Measurements from ENCODE around the gene KRT6B. TPM values are rescaled to one million over a fixed set of nuclear protein-coding genes. Genes with fewer than 3 reads are reported as not detected.
A peak's percentile ranks its signal among the peaks of the same experiment; 100 is the strongest.
"Not testable (repeated sequence)": the region's sequence is repeated elsewhere in the genome, so short reads cannot be mapped to it uniquely, and the experiment has no call there.

The KRT6B gene
- total RNA-seq (2014; rRNA removed; shearing (Covaris generic)) = not detected in 2 replicates

- no peak for DNase-seq
- H3K4me3 ChIP-seq (ENCODE audit: insufficient read depth, low read depth, low read length) = no peak within 1 kb of the TSS
- no peaks in the 10 kb centered on the region for H3K36me3 ChIP-seq (replicated peaks; ENCODE audit: control insufficient read depth, insufficient read depth, low read length)
- H3K27me3 ChIP-seq (ENCODE audit: control insufficient read depth, insufficient read depth, low read length) = no peaks in the 10 kb centered on the region
These were observed at the start of gene KRT6B for GRCh38 chr12:52452101-52452500. Gene KRT6B (minus strand): TSS chr12:52452146. CDS start chr12:52452078, 68 bp downstream.

- H3K27me3 ChIP-seq (ENCODE audit: control insufficient read depth, insufficient read depth, low read length) = no peaks in the 10 kb centered on the region
- H3K36me3 ChIP-seq (replicated peaks; ENCODE audit: control insufficient read depth, insufficient read depth, low read length) = no peaks in the 10 kb centered on the region
- no peak for DNase-seq
- H3K4me3 ChIP-seq (ENCODE audit: insufficient read depth, low read depth, low read length) = no peak overlapping the region
These were observed 49.5 kb upstream of the KRT6B start for GRCh38 chr12:52501490-52501889.

DNA sequence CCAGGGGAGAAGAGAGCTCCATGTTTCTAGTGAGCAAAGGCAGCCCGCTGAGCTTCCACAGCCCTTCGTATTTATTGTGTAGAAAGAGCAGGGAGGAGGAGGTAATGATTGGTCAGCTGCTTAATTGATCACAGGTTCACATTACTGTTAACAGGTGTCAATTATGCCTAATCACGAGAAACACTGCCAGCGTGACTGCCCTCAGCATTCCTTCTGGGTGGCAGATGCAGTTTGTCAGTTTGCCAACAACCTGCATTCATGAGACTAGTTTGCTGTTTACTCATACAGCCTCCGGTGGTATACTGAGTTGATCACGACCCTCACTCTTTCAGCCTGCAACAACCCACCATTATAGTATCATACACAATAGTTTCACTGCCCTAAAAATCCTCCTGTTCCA is 48.6 kb upstream of the KRT6B start:
- H3K27me3 ChIP-seq (ENCODE audit: control insufficient read depth, insufficient read depth, low read length); H3K4me3 ChIP-seq (ENCODE audit: insufficient read depth, low read depth, low read length); DNase-seq: not testable (repeated sequence)

GRCh38 chr12:52499806-52500560 is 48.0 kb upstream of the KRT6B start:
- DNase-seq = no peak
- no peaks in the 10 kb centered on the region for H3K27me3 ChIP-seq (ENCODE audit: control insufficient read depth, insufficient read depth, low read length)
- no peaks in the 10 kb centered on the region for H3K36me3 ChIP-seq (replicated peaks; ENCODE audit: control insufficient read depth, insufficient read depth, low read length)
- no peak overlapping the region for H3K4me3 ChIP-seq (ENCODE audit: insufficient read depth, low read depth, low read length)

More for the DNA sequence above, 48.6 kb upstream of the KRT6B start:
- H3K36me3 ChIP-seq (replicated peaks; ENCODE audit: control insufficient read depth, insufficient read depth, low read length) = not testable (repeated sequence)

GRCh38 chr12:52498946-52499345 is 47.0 kb upstream of the KRT6B start:
- H3K27me3 ChIP-seq (ENCODE audit: control insufficient read depth, insufficient read depth, low read length) = no peaks in the 10 kb centered on the region
- no peaks in the 10 kb centered on the region for H3K36me3 ChIP-seq (replicated peaks; ENCODE audit: control insufficient read depth, insufficient read depth, low read length)
- no peak overlapping the region for H3K4me3 ChIP-seq (ENCODE audit: insufficient read depth, low read depth, low read length)
- DNase-seq = no peak

DNA sequence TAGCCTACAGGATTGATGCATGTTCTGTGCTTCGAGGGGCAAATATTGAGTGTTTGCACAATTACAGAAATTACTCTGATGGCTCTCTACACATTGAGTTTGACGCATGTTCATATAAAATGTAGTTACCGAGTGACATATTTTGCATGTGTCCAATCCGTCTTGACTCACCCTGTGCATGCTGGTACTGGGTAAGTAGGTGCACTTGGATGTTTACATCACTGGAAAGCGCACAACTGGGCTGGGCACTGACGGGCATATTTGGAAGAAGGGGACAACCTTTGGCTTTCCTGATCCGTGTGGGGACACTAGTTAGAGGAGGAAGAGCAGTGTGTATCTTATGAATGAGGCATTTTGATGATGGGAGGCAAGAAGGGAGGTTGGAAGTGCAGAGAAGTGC is 46.0 kb upstream of the KRT6B start:
- no peaks in the 10 kb centered on the region for H3K36me3 ChIP-seq (replicated peaks; ENCODE audit: control insufficient read depth, insufficient read depth, low read length)
- H3K4me3 ChIP-seq (ENCODE audit: insufficient read depth, low read depth, low read length) = no peak overlapping the region
- H3K27me3 ChIP-seq (ENCODE audit: control insufficient read depth, insufficient read depth, low read length) = no peaks in the 10 kb centered on the region
- no peak for DNase-seq

- peak; percentile 56 for DNase-seq
- no peak overlapping the region for H3K4me3 ChIP-seq (ENCODE audit: insufficient read depth, low read depth, low read length)
- H3K27me3 ChIP-seq (ENCODE audit: control insufficient read depth, insufficient read depth, low read length) = no peaks in the 10 kb centered on the region
- no peaks in the 10 kb centered on the region for H3K36me3 ChIP-seq (replicated peaks; ENCODE audit: control insufficient read depth, insufficient read depth, low read length)
These were observed 44.7 kb upstream of the KRT6B start for GRCh38 chr12:52496590-52497071.

GRCh38 chr12:52496054-52496453 is 44.1 kb upstream of the KRT6B start:
- DNase-seq = peak; percentile 12
- no peaks in the 10 kb centered on the region for H3K36me3 ChIP-seq (replicated peaks; ENCODE audit: control insufficient read depth, insufficient read depth, low read length)
- no peaks in the 10 kb centered on the region for H3K27me3 ChIP-seq (ENCODE audit: control insufficient read depth, insufficient read depth, low read length)
- H3K4me3 ChIP-seq (ENCODE audit: insufficient read depth, low read depth, low read length) = no peak overlapping the region

DNA sequence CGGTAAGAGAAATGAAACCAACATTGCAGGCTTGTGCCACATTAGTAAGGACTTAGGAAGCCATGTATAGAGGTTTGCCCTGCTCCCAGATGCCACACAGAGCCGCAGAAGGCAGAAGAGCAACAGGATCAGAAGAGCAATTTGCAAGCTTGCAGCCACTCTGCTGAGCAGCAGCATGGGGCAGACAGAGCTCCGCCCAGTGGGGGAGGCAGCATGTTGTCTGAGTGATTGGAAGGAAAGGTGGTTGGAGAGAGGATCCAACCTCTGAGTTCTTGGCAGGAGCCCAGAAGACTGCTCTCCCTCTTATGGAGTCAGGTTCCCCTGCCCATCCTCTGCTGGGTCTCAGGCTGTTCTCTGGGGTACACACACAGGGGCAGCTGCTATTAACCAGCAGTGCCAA is 43.4 kb upstream of the KRT6B start:
- peak; percentile 61 for DNase-seq
- no peak overlapping the region for H3K4me3 ChIP-seq (ENCODE audit: insufficient read depth, low read depth, low read length)
- H3K27me3 ChIP-seq (ENCODE audit: control insufficient read depth, insufficient read depth, low read length) = no peaks in the 10 kb centered on the region
- no peaks in the 10 kb centered on the region for H3K36me3 ChIP-seq (replicated peaks; ENCODE audit: control insufficient read depth, insufficient read depth, low read length)

- no peak for DNase-seq
These were observed 42.6 kb upstream of the KRT6B start for GRCh38 chr12:52494518-52494917.

GRCh38 chr12:52494100-52494499 is 42.2 kb upstream of the KRT6B start:
- no peak for DNase-seq
- no peaks in the 10 kb centered on the region for H3K36me3 ChIP-seq (replicated peaks; ENCODE audit: control insufficient read depth, insufficient read depth, low read length)
- no peaks in the 10 kb centered on the region for H3K27me3 ChIP-seq (ENCODE audit: control insufficient read depth, insufficient read depth, low read length)
- no peak overlapping the region for H3K4me3 ChIP-seq (ENCODE audit: insufficient read depth, low read depth, low read length)

More at GRCh38 chr12:52494518-52494917, 42.6 kb upstream of the KRT6B start:
- H3K36me3 ChIP-seq (replicated peaks; ENCODE audit: control insufficient read depth, insufficient read depth, low read length) = no peaks in the 10 kb centered on the region
- H3K4me3 ChIP-seq (ENCODE audit: insufficient read depth, low read depth, low read length) = no peak overlapping the region
- H3K27me3 ChIP-seq (ENCODE audit: control insufficient read depth, insufficient read depth, low read length) = no peaks in the 10 kb centered on the region

- no peak for DNase-seq
- no peaks in the 10 kb centered on the region for H3K36me3 ChIP-seq (replicated peaks; ENCODE audit: control insufficient read depth, insufficient read depth, low read length)
- no peaks in the 10 kb centered on the region for H3K27me3 ChIP-seq (ENCODE audit: control insufficient read depth, insufficient read depth, low read length)
- H3K4me3 ChIP-seq (ENCODE audit: insufficient read depth, low read depth, low read length) = no peak within 1 kb of the TSS
These were observed 41.2 kb upstream of the KRT6B start, which contains the start of gene KRT6A for GRCh38 chr12:52493172-52493571. Gene KRT6A (minus strand): TSS chr12:52493257. CDS start chr12:52493188, 69 bp downstream.

GRCh38 chr12:52492405-52492804 is 40.5 kb upstream of the KRT6B start:
- H3K27me3 ChIP-seq (ENCODE audit: control insufficient read depth, insufficient read depth, low read length); H3K4me3 ChIP-seq (ENCODE audit: insufficient read depth, low read depth, low read length); DNase-seq; H3K36me3 ChIP-seq (replicated peaks; ENCODE audit: control insufficient read depth, insufficient read depth, low read length): not testable (repeated sequence)

- not testable (repeated sequence) for DNase-seq; H3K36me3 ChIP-seq (replicated peaks; ENCODE audit: control insufficient read depth, insufficient read depth, low read length); H3K27me3 ChIP-seq (ENCODE audit: control insufficient read depth, insufficient read depth, low read length); H3K4me3 ChIP-seq (ENCODE audit: insufficient read depth, low read depth, low read length)
These were observed 39.5 kb upstream of the KRT6B start for GRCh38 chr12:52491495-52491894.

GRCh38 chr12:52488736-52489135 is 36.8 kb upstream of the KRT6B start:
- H3K36me3 ChIP-seq (replicated peaks; ENCODE audit: control insufficient read depth, insufficient read depth, low read length) = no peaks in the 10 kb centered on the region
- no peak overlapping the region for H3K4me3 ChIP-seq (ENCODE audit: insufficient read depth, low read depth, low read length)
- no peak for DNase-seq
- no peaks in the 10 kb centered on the region for H3K27me3 ChIP-seq (ENCODE audit: control insufficient read depth, insufficient read depth, low read length)

Measured in H7 (cell line).